HepG2 (cell line): Measurements from ENCODE around the gene TSNAXIP1. TPM values are rescaled to one million over a fixed set of nuclear protein-coding genes. Genes with fewer than 3 reads are reported as not detected.

Source experiments
- ATAC-seq: fragments of 200-7000 bp; cut with Tn5 transposase; 3 replicates; pipeline ENCODE4 v1.9.1; 2020; ENCODE audit warnings: mild to moderate bottlenecking, moderate library complexity
- BruUV-seq: library from RNA; stranded (reverse); fragments of 400-500 nt; replicated peaks from 2 replicates; lab custom pipeline; 2021; lab: Mats Ljungman, UMichigan
- CTCF ChIA-PET: fragments of 300-600 bp; formaldehyde crosslinking; extraction: SDS; loops from one replicate; lab custom pipeline; 2021; ENCODE audit warnings: low total read pairs, inconsistent platforms, low intra/inter-chr PET ratio; lab: Yijun Ruan, JAX
- POLR2A ChIA-PET: fragments of 350-600 bp; sonication (Branson Sonifier 250); formaldehyde crosslinking; loops from one replicate; lab custom pipeline; 2020; ENCODE audit warnings: antibody characterized with exemption, inconsistent platforms; lab: Yijun Ruan, JAX
- DNase-seq: peaks from one replicate; pipeline ENCODE4 v3.0.0-alpha.2; 2015; ENCODE audit warnings: low spot score
- FAIRE-seq: peaks from 3 replicates; lab custom pipeline; 2011; peaks lifted over from hg19 to GRCh38; lab: Jason Lieb, UNC
- H2AFZ ChIP-seq: one replicate; pipeline ENCODE4 v1.6.1; 2011; ENCODE audit warnings: low read length, inconsistent platforms
- H3K27ac ChIP-seq: fragments of 300-600 bp; 3 replicates; pipeline ENCODE4 v1.8.0; 2011; ENCODE audit warnings: mixed run types, mild to moderate bottlenecking, mixed read lengths, low read length, inconsistent platforms; ENCODE audit not compliant: insufficient read depth; ENCODE audit errors: extremely low read length
- H3K27me3 ChIP-seq, 2 experiments: fragments of 200-600 bp in 1 of 2; 2 replicates in 1 of 2; 3 replicates in 1 of 2; pipeline versions ENCODE4 v1.6.0 to v1.8.0; 2011; ENCODE audit warnings: low read length in 2 of 2, mild to moderate bottlenecking in 2 of 2, moderate library complexity in 2 of 2, inconsistent platforms in 1 of 2; ENCODE audit not compliant: insufficient read depth in 2 of 2, control insufficient read depth in 1 of 2
- H3K36me3 ChIP-seq, 2 experiments: fragments of 200-600 bp in 1 of 2; replicated peaks in 1 of 2; 2 replicates in 1 of 2; 3 replicates in 1 of 2; pipeline versions ENCODE4 v1.5.1 to v1.8.0; 2011; ENCODE audit warnings: low read length in 2 of 2, inconsistent platforms in 1 of 2; ENCODE audit not compliant: insufficient read depth in 2 of 2, control insufficient read depth in 1 of 2
- H3K4me1 ChIP-seq: 2 replicates; pipeline ENCODE4 v1.5.1; 2012; ENCODE audit warnings: low read length, inconsistent platforms; ENCODE audit not compliant: insufficient read depth
- H3K4me2 ChIP-seq: 2 replicates; pipeline ENCODE4 v1.6.0; 2011; ENCODE audit warnings: low read depth, low read length, inconsistent platforms
- H3K4me3 ChIP-seq, 3 experiments: fragments of 200-600 bp in 1 of 3; sonication (generic), shearing (Covaris generic) in 1 of 3; replicated peaks in 1 of 3; 2 replicates each; pipeline ENCODE4 v1.5.1; 2011 to 2016; ENCODE audit warnings: low read length in 3 of 3, inconsistent platforms in 2 of 3, low read depth in 2 of 3, mild to moderate bottlenecking in 2 of 3, control low read depth in 1 of 3, mixed read lengths in 1 of 3; ENCODE audit not compliant: insufficient read depth in 1 of 3
- H3K79me2 ChIP-seq: one replicate; pipeline ENCODE4 v1.6.1; 2011; ENCODE audit warnings: low read length, inconsistent platforms; ENCODE audit not compliant: insufficient read depth
- H3K9ac ChIP-seq: 2 replicates; pipeline ENCODE4 v1.6.0; 2011; ENCODE audit warnings: mild to moderate bottlenecking, low read depth, low read length, inconsistent platforms; ENCODE audit not compliant: insufficient read depth
- H3K9me3 ChIP-seq: 2 replicates; pipeline ENCODE4 v1.5.1; 2012; ENCODE audit warnings: mild to moderate bottlenecking, low read length
- H4K20me1 ChIP-seq: 2 replicates; pipeline ENCODE4 v1.6.0; 2011; ENCODE audit warnings: inconsistent platforms, mild to moderate bottlenecking, low read length, moderate library complexity; ENCODE audit not compliant: insufficient read depth
- TERF1 ChIP-seq: sonication (generic); formaldehyde crosslinking; IDR thresholded peaks from 2 replicates; pipeline ENCODE4 v1.8.0; 2022; ENCODE audit warnings: mild to moderate bottlenecking, missing genetic modification reagents, moderate library complexity
- ZBTB14 ChIP-seq: sonication (generic); formaldehyde crosslinking; IDR thresholded peaks from 2 replicates; pipeline ENCODE4 v1.4.0; 2020; ENCODE audit warnings: missing genetic modification reagents
- ZFX ChIP-seq: sonication (generic); formaldehyde crosslinking; IDR thresholded peaks from 2 replicates; pipeline ENCODE4 v1.4.0; 2020; ENCODE audit warnings: mild to moderate bottlenecking, low read depth, missing genetic modification reagents, moderate library complexity
- ZNF33A ChIP-seq: sonication (generic); formaldehyde crosslinking; IDR thresholded peaks from 2 replicates; pipeline ENCODE4 v1.5.1; 2020; ENCODE audit warnings: missing genetic modification reagents, mild to moderate bottlenecking, moderate library complexity, borderline replicate concordance
- ZNF407 ChIP-seq: sonication (generic); formaldehyde crosslinking; IDR thresholded peaks from one replicate; pipeline ENCODE4 v1.5.1; 2020; ENCODE audit warnings: mild to moderate bottlenecking, missing genetic modification reagents; ENCODE audit errors: not compliant biosample characterization
- WGBS: methylation state at CpG from one replicate; pipeline ENCODE4 v1.1.6; 2017; ENCODE audit warnings: low lambda C conversion rate; 5-methylcytosine and 5-hydroxymethylcytosine counted together
- in situ Hi-C: cut with HindIII; loops from 2 replicates; pipeline ENCODE4 v1.10.0; 2017; ENCODE audit warnings: low pct_unique_long_range_greater_than_20kb; ENCODE audit not compliant: extremely low pct_ligation_motif_present
- intact Hi-C: fragments of 100-400 bp; cut with micrococcal nuclease; formaldehyde crosslinking; loops from one replicate; pipeline ENCODE4 v1.10.0; 2022; ENCODE audit not compliant: unreplicated experiment
- polyA plus RNA-seq, 8 experiments: library from polyadenylated mRNA; depleted of rRNA in 3 of 8; stranded (reverse) in 7 of 8; unstranded in 1 of 8; fragments of >200 nt; fragmentation: Illumina TruSeq in 4 of 8; extraction: Trizol in 4 of 8; gene quantifications; 2 replicates each; pipeline versions ENCODE4 v1.2.1 to v1.2.3, GENCODE V29; 2011 to 2016; ENCODE audit warnings: low read depth in 4 of 8, missing spikeins in 1 of 8, mixed read lengths in 1 of 8; ENCODE audit not compliant: insufficient read depth in 1 of 8
- total RNA-seq, 5 experiments: library from RNA; depleted of rRNA; stranded (reverse); fragments of >200 nt; fragmentation: Illumina TruSeq; extraction: Trizol; gene quantifications; 2 replicates each; pipeline ENCODE4 v1.2.3, GENCODE V29; 2016; ENCODE audit warnings: low read depth in 1 of 5

Gene TSNAXIP1
- total and polyA plus RNA-seq, 2 of the 13 experiments (the other 11 are each of a cell fraction or from before 2014, with no cell fraction given) = 0.37 to 0.86 TPM

GRCh38 chr16:67766291-67766690 lies 40.4 kb upstream of the TSNAXIP1 start:
- BruUV-seq = no TSS peak
- in situ Hi-C loops = no loop called here
- CTCF ChIA-PET = no interaction called here

More at GRCh38 chr16:67766291-67766690, 40.4 kb upstream of the TSNAXIP1 start:
- no peak for ATAC-seq
- H3K9ac ChIP-seq = no peak overlapping the region
- no peaks in the 10 kb centered on the region for H3K4me1 ChIP-seq
- FAIRE-seq = no peak
- H3K27ac ChIP-seq = no peak overlapping the region
- DNase-seq = no peak
- POLR2A ChIA-PET = no interaction called here
- H3K4me3 ChIP-seq = no peak overlapping the region
- no peak overlapping the region for H2AFZ ChIP-seq
- TF ChIP-seq ZNF33A (CRISPR knock-in tag) (no peak), TERF1 (no peak), ZFX (CRISPR knock-in tag) (no peak), ZBTB14 (CRISPR knock-in tag) (no peak), ZNF407 (CRISPR knock-in tag) (no peak)
- WGBS = 97% methylated on average over 4 of the region's 4 CpGs
- intact Hi-C loops = no loop called here
- H3K36me3 ChIP-seq = peaks cover 0 to 34% of the 10 kb centered on the region in 2 experiments; a peak in 2 of 5 replicates
- no peaks in the 10 kb centered on the region for H3K79me2 ChIP-seq
- no peaks in the 10 kb centered on the region for H3K9me3 ChIP-seq
- no peaks in the 10 kb centered on the region; the same call in 1 of the 2 replicates for H4K20me1 ChIP-seq
- no peaks in the 10 kb centered on the region for H3K27me3 ChIP-seq
- H3K4me2 ChIP-seq = no peak overlapping the region
